HepG2 (cell line): ENCODE data around the gene RABL6. TPM values are rescaled to one million over a fixed set of nuclear protein-coding genes. Genes with fewer than 3 reads are reported as not detected.

ENCODE experiments used
- ATAC-seq: fragments of 200-7000 bp; cut with Tn5 transposase; 3 replicates; pipeline ENCODE4 v1.9.1; 2020; ENCODE audit warnings: mild to moderate bottlenecking, moderate library complexity
- BruUV-seq: library from RNA; stranded (reverse); fragments of 400-500 nt; replicated peaks from 2 replicates; lab custom pipeline; 2021; lab: Mats Ljungman, UMichigan
- CTCF ChIA-PET: fragments of 300-600 bp; formaldehyde crosslinking; extraction: SDS; loops from one replicate; lab custom pipeline; 2021; ENCODE audit warnings: low total read pairs, inconsistent platforms, low intra/inter-chr PET ratio; lab: Yijun Ruan, JAX
- POLR2A ChIA-PET: fragments of 350-600 bp; sonication (Branson Sonifier 250); formaldehyde crosslinking; loops from one replicate; lab custom pipeline; 2020; ENCODE audit warnings: antibody characterized with exemption, inconsistent platforms; lab: Yijun Ruan, JAX
- DNase-seq: peaks from one replicate; pipeline ENCODE4 v3.0.0-alpha.2; 2015; ENCODE audit warnings: low spot score
- FAIRE-seq: peaks from 3 replicates; lab custom pipeline; 2011; peaks lifted over from hg19 to GRCh38; lab: Jason Lieb, UNC
- H2AFZ ChIP-seq: one replicate; pipeline ENCODE4 v1.6.1; 2011; ENCODE audit warnings: low read length, inconsistent platforms
- H3K27ac ChIP-seq: fragments of 300-600 bp; 3 replicates; pipeline ENCODE4 v1.8.0; 2011; ENCODE audit warnings: mixed run types, mild to moderate bottlenecking, mixed read lengths, low read length, inconsistent platforms; ENCODE audit not compliant: insufficient read depth; ENCODE audit errors: extremely low read length
- H3K27me3 ChIP-seq, 2 experiments: fragments of 200-600 bp in 1 of 2; 2 replicates in 1 of 2; 3 replicates in 1 of 2; pipeline versions ENCODE4 v1.6.0 to v1.8.0; 2011; ENCODE audit warnings: low read length in 2 of 2, mild to moderate bottlenecking in 2 of 2, moderate library complexity in 2 of 2, inconsistent platforms in 1 of 2; ENCODE audit not compliant: insufficient read depth in 2 of 2, control insufficient read depth in 1 of 2
- H3K36me3 ChIP-seq, 2 experiments: fragments of 200-600 bp in 1 of 2; replicated peaks in 1 of 2; 2 replicates in 1 of 2; 3 replicates in 1 of 2; pipeline versions ENCODE4 v1.5.1 to v1.8.0; 2011; ENCODE audit warnings: low read length in 2 of 2, inconsistent platforms in 1 of 2; ENCODE audit not compliant: insufficient read depth in 2 of 2, control insufficient read depth in 1 of 2
- H3K4me1 ChIP-seq: 2 replicates; pipeline ENCODE4 v1.5.1; 2012; ENCODE audit warnings: low read length, inconsistent platforms; ENCODE audit not compliant: insufficient read depth
- H3K4me2 ChIP-seq: 2 replicates; pipeline ENCODE4 v1.6.0; 2011; ENCODE audit warnings: low read depth, low read length, inconsistent platforms
- H3K4me3 ChIP-seq, 3 experiments: fragments of 200-600 bp in 1 of 3; sonication (generic), shearing (Covaris generic) in 1 of 3; replicated peaks in 1 of 3; 2 replicates each; pipeline ENCODE4 v1.5.1; 2011 to 2016; ENCODE audit warnings: low read length in 3 of 3, inconsistent platforms in 2 of 3, low read depth in 2 of 3, mild to moderate bottlenecking in 2 of 3, control low read depth in 1 of 3, mixed read lengths in 1 of 3; ENCODE audit not compliant: insufficient read depth in 1 of 3
- H3K79me2 ChIP-seq: one replicate; pipeline ENCODE4 v1.6.1; 2011; ENCODE audit warnings: low read length, inconsistent platforms; ENCODE audit not compliant: insufficient read depth
- H3K9ac ChIP-seq: 2 replicates; pipeline ENCODE4 v1.6.0; 2011; ENCODE audit warnings: mild to moderate bottlenecking, low read depth, low read length, inconsistent platforms; ENCODE audit not compliant: insufficient read depth
- H3K9me3 ChIP-seq: 2 replicates; pipeline ENCODE4 v1.5.1; 2012; ENCODE audit warnings: mild to moderate bottlenecking, low read length
- H4K20me1 ChIP-seq: 2 replicates; pipeline ENCODE4 v1.6.0; 2011; ENCODE audit warnings: inconsistent platforms, mild to moderate bottlenecking, low read length, moderate library complexity; ENCODE audit not compliant: insufficient read depth
- ARID3A ChIP-seq: IDR thresholded peaks from 2 replicates; pipeline ENCODE4 v1.6.1; 2012; ENCODE audit warnings: low read depth, low read length, improper control_type of control experiment
- CEBPB ChIP-seq: IDR thresholded peaks from 2 replicates; pipeline ENCODE4 v1.6.1; 2011; ENCODE audit warnings: low read depth, low read length, improper control_type of control experiment, borderline replicate concordance
- CENPX ChIP-seq: sonication (generic); formaldehyde crosslinking; IDR thresholded peaks from 2 replicates; pipeline ENCODE4 v1.9.0; 2021; ENCODE audit warnings: mild to moderate bottlenecking, missing genetic modification reagents, moderate library complexity
- SMC3 ChIP-seq: IDR thresholded peaks from 2 replicates; pipeline ENCODE4 v1.6.1; 2011; ENCODE audit warnings: low read length, improper control_type of control experiment
- THAP7 ChIP-seq: sonication (generic); formaldehyde crosslinking; IDR thresholded peaks from 2 replicates; pipeline ENCODE4 v1.8.1; 2023; ENCODE audit warnings: mild to moderate bottlenecking, missing genetic modification reagents
- THAP9 ChIP-seq: sonication (generic); formaldehyde crosslinking; IDR thresholded peaks from 2 replicates; pipeline ENCODE4; 2020; ENCODE audit warnings: missing genetic modification reagents, mild to moderate bottlenecking, borderline replicate concordance
- YY1 ChIP-seq: IDR thresholded peaks from 2 replicates; pipeline ENCODE4 v1.6.1; 2011; ENCODE audit warnings: low read length, low read depth, moderate library complexity, mild to moderate bottlenecking; ENCODE audit not compliant: insufficient read depth, insufficient replicate concordance
- ZBTB38 ChIP-seq: sonication (generic); formaldehyde crosslinking; IDR thresholded peaks from 2 replicates; pipeline ENCODE4 v1.5.1; 2020; ENCODE audit warnings: mild to moderate bottlenecking, missing genetic modification reagents
- WGBS: methylation state at CpG from one replicate; pipeline ENCODE4 v1.1.6; 2017; ENCODE audit warnings: low lambda C conversion rate; 5-methylcytosine and 5-hydroxymethylcytosine counted together
- in situ Hi-C: cut with HindIII; loops from 2 replicates; pipeline ENCODE4 v1.10.0; 2017; ENCODE audit warnings: low pct_unique_long_range_greater_than_20kb; ENCODE audit not compliant: extremely low pct_ligation_motif_present
- intact Hi-C: fragments of 100-400 bp; cut with micrococcal nuclease; formaldehyde crosslinking; loops from one replicate; pipeline ENCODE4 v1.10.0; 2022; ENCODE audit not compliant: unreplicated experiment
- polyA plus RNA-seq, 8 experiments: library from polyadenylated mRNA; depleted of rRNA in 3 of 8; stranded (reverse) in 7 of 8; unstranded in 1 of 8; fragments of >200 nt; fragmentation: Illumina TruSeq in 4 of 8; extraction: Trizol in 4 of 8; gene quantifications; 2 replicates each; pipeline versions ENCODE4 v1.2.1 to v1.2.3, GENCODE V29; 2011 to 2016; ENCODE audit warnings: low read depth in 4 of 8, missing spikeins in 1 of 8, mixed read lengths in 1 of 8; ENCODE audit not compliant: insufficient read depth in 1 of 8
- total RNA-seq, 5 experiments: library from RNA; depleted of rRNA; stranded (reverse); fragments of >200 nt; fragmentation: Illumina TruSeq; extraction: Trizol; gene quantifications; 2 replicates each; pipeline ENCODE4 v1.2.3, GENCODE V29; 2016; ENCODE audit warnings: low read depth in 1 of 5

Gene RABL6
- total and polyA plus RNA-seq, 2 of the 13 experiments (the other 11 are each of a cell fraction or from before 2014, with no cell fraction given) = 81.5 to 125 TPM

GRCh38 chr9:136782452-136782851 lies 25.3 kb upstream of the RABL6 start:
- ATAC-seq (no peak), FAIRE-seq (no peak), DNase-seq (no peak)
- intact Hi-C loops = loop anchor here (10.0 kb wide), 1 partner anchor 102 kb away; the partner anchor contains the start of gene TRAF2
- Histone ChIP-seq H3K79me2 (no peaks in the 10 kb centered on the region), H3K27me3 (no peaks in the 10 kb centered on the region), H3K9me3 (no peaks in the 10 kb centered on the region), H2AFZ (no peak overlapping the region), H3K4me1 (peaks cover 82% of the 10 kb centered on the region), H3K36me3 (no peaks in the 10 kb centered on the region), H3K9ac (no peak overlapping the region), H3K27ac (no peak overlapping the region), H3K4me3 (no peak overlapping the region), H3K4me2 (no peak overlapping the region), H4K20me1 (no peaks in the 10 kb centered on the region)
- BruUV-seq = no TSS peak
- CTCF ChIA-PET = no interaction called here
- TF ChIP-seq ARID3A = no peak
- peak; percentile 57; the same call in 1 of the 2 replicates for TF ChIP-seq CEBPB
- POLR2A ChIA-PET = no interaction called here
- in situ Hi-C loops = no loop called here
- WGBS = 100% methylated on average over 3 of the region's 3 CpGs

GRCh38 chr9:136784249-136784996 lies 23.3 kb upstream of the RABL6 start:
- Histone ChIP-seq H3K4me2 (peak overlapping the region; percentile 46), H3K27me3 (no peaks in the 10 kb centered on the region), H3K9ac (no peak overlapping the region), H3K4me3 (no peak overlapping the region), H3K9me3 (no peaks in the 10 kb centered on the region), H2AFZ (no peak overlapping the region), H3K79me2 (no peaks in the 10 kb centered on the region), H3K27ac (peak overlapping the region; percentile 64), H3K36me3 (no peaks in the 10 kb centered on the region), H4K20me1 (no peaks in the 10 kb centered on the region), H3K4me1 (peaks cover 83% of the 10 kb centered on the region)
- no peak for DNase-seq
- POLR2A ChIA-PET = interaction anchor here (1.6 kb wide), 1 partner anchor 15 kb away, joined by 8 read pairs; no protein-coding TSS in a partner anchor
- ATAC-seq = no peak
- WGBS = 41% methylated on average over 9 of the region's 9 CpGs
- CTCF ChIA-PET = interaction anchor here (0.7 to 1.4 kb wide), 3 partner anchors 15 to 24 kb away, joined by 3 to 7 read pairs (median 3); no protein-coding TSS in a partner anchor
- no TSS peak for BruUV-seq
- no peak for FAIRE-seq
- in situ Hi-C loops = no loop called here
- intact Hi-C loops = loop anchor here (1.0 to 10.0 kb wide), 2 partner anchors 26 to 100 kb away; partner anchors contain the start of genes LCN8 and TRAF2
- TF ChIP-seq YY1 = no peak
- TF ChIP-seq CENPX = no peak
- TF ChIP-seq SMC3 = peak; percentile 16; the same call in 1 of the 2 replicates
- no peak for TF ChIP-seq ZBTB38
- TF ChIP-seq THAP7 (CRISPR knock-in tag) = no peak
- TF ChIP-seq THAP9 (CRISPR knock-in tag) = no peak
